G401.6 (cell line): ENCODE data around the gene ALDH7A1.
"Not testable (repeated sequence)": the region's sequence is repeated elsewhere in the genome, so short reads cannot be mapped to it uniquely, and the experiment has no call there.

ENCODE experiments used
- FAIRE-seq: peaks from 2 replicates; lab custom pipeline; 2012; peaks lifted over from hg19 to GRCh38; lab: Jason Lieb, UNC

ALDH7A1 gene

DNA sequence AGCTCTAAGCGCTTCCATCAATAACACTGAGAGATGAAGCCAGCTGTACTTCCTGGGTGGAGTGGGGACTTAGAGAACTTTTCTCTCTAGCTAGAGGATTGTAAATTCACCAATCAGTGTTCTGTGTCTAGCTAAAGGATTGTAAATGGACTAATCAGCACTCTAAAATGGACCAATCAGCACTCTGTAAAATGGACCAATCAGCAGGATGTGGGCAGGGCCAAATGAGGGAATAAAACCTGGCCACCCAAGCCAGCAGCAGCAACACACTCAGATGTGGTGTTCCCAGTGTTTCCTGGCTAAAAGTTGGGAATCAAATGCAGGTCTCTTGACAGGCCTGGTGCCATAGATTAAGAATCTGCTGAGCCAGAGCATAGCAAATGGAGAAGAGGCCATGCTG is 60.5 kb downstream of the ALDH7A1 start:
- no peak for FAIRE-seq

DNA sequence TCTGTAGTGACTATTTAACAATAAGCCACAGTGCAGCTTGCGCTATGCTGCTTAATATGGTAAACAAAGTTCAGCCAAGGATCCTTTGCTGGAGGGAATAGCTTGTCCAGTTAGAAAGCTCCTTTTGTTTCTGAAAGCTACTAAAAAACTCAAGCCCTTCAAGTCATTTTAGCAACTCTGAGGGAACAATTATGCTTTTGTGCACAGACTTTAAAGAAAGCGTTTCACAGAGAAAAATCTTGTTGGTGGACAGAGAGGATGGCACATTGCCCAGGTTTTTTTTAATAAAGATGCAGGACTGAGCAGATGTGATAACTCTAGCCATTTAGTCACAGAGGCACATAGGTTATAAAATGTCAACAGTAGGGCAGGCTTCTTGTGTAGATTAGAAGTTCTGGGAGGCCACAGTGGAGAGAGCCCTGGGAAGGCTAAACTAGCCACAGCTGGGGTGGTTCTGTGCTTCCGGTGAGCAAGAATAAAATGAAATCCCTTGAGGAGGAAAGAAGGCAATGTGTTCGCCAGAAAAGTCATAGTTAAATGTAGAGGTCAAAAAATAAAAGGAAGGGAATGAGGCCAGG is 63.4 kb downstream of the ALDH7A1 start:
- no peak for FAIRE-seq

DNA sequence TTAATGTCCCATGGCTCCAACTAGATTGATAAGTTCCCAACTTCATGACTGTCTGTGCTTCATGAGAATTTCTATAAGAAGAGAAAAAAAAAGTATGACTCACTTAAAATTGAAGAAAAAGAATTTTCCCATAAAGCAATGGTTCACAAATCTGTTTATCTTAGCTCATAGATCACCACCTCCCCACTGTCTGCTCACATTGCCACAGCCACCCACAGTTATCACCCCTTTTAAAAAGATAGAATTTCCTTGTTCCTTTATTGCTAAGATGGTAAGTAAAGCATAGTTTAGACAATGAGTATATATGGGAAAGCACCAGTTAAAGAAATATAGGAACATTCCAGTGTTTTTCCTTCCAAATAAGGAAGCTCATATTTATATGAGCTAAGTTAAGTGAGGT is 67.1 kb downstream of the ALDH7A1 start:
- no peak for FAIRE-seq

DNA sequence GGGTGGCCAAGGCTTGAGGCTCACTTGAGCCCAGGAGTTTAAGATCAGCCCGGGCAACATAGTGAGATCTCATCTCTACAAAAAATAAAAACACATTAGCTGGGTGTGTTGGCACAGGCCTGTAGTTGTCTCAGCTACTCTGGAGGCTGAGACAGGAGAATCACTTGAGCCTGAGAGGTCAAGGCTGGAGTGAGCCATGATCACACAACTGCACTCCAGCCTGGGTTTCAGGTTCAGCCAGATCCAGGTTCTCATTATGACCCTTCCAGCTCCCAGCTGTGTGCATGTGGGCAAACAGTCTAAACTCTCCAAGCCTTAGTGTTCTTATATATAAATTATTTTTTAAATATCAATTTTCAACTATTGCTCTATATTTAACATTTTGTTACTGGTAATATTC is 67.9 kb downstream of the ALDH7A1 start:
- FAIRE-seq = no peak

DNA sequence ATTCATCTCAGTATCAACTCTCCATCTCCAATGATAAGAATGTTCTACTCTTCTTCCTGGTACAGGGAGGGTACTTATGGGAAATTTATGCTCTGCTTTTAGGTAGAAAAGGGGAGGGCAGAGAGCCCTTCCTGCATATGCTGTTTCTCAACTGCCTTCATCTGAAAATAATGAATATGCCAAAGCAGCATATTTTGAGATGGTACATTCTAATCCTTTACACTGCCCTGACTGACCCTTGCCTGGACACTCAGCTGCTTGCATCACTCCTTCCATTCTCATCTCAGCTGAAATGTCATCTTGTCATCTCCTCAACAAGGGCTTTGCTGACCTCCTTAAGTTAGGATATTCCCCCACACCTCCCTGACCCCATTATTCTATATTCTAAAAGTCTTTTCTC is 68.5 kb downstream of the ALDH7A1 start:
- no peak for FAIRE-seq

DNA sequence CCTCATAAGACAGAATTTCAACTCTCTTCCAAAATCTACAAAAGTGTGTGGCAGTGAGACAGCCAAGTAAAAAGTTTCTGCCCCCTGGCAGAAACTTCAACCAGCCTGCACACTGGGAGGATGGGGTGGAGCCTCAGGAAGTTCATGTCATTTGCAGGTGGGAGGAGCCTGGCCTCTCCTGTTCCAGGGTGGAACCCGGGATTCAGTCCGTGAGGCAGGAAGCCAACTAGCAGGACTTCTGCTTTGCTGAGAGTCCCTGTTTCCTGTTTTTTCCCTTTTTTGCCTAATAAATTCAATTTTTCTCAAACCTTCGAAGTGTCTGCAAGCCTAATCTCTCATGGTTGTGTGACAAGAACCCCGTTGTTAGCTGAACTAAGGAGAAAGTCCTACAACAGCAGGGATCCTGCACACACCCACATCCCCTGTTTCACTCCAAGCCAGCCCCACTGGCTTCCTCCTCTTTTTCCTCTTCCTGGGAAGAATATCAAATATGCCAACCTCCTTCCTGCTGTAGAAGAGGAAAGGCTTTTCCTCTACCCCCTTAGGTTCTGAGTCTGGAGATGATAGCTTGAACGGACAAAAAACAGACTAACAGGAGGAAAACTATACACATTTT is 69.3 kb downstream of the ALDH7A1 start:
- no peak for FAIRE-seq

DNA sequence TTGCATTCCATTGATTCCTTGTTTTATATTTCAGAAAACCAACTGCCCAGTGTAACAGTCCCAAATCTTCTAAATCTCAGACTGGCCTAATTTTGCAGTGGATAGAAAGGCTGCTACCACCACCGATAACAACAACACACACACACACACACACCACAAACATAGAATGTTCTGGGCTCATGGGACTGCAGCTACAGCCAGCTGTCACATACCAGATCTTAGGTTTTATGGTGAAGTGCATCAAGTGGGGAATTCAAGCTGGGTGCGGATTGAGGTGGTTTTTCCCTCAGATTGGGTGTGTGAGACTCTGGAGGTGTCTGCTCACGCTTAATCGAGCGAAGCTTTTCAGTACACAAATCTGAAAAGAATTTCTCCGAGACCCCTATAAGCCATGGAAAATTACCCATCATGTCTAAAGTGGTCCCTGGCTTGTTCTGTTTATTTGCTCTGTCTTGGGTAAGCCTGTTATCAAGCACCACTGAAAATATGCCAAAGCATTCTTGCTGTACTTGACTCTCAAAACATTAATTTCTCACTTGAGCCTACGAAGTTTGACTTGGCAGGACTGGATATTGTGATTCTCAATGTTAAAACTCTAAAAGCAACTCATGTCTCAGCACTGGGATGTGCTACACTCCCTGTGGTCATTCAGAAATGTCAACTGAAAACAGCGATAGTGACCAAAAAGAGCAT is 71.1 kb downstream of the ALDH7A1 start:
- FAIRE-seq = no peak

DNA sequence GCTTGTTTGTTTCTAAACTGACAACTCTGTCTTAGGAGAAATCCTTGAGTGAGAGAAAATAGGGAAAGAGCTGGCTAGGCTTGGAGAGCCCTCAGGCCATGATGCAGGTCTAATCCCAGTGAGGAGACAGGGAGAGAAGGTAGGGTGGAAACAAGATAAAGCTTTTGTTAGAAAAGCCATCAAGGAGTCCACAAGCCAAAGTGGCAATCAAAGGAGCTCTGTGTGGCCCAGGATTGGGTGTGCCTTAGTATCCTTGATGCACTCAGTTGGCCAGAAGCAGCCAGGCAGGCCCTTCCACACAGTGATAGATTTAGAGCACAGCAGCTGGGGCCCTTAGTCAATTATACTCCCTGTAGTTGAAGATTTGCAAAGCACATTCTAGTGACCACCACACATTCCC is 73.9 kb downstream of the ALDH7A1 start:
- no peak for FAIRE-seq

DNA sequence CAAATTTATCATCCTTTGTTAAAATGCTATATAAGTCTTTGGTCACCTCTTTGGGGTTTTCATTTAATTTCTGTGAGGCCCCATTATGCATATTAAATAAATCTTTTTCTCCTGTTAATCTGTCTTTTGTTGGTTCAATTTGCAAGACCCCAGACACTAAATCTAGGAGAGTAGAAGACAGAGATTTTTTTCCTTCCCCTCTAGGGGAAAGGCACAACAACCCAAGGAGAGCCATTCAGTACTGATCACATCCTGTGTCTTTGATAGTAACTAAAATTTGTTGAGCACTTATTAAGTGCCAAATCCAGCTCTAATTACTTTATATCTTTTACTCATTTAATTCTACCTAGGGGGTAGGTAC is 74.4 kb downstream of the ALDH7A1 start:
- FAIRE-seq = no peak

DNA sequence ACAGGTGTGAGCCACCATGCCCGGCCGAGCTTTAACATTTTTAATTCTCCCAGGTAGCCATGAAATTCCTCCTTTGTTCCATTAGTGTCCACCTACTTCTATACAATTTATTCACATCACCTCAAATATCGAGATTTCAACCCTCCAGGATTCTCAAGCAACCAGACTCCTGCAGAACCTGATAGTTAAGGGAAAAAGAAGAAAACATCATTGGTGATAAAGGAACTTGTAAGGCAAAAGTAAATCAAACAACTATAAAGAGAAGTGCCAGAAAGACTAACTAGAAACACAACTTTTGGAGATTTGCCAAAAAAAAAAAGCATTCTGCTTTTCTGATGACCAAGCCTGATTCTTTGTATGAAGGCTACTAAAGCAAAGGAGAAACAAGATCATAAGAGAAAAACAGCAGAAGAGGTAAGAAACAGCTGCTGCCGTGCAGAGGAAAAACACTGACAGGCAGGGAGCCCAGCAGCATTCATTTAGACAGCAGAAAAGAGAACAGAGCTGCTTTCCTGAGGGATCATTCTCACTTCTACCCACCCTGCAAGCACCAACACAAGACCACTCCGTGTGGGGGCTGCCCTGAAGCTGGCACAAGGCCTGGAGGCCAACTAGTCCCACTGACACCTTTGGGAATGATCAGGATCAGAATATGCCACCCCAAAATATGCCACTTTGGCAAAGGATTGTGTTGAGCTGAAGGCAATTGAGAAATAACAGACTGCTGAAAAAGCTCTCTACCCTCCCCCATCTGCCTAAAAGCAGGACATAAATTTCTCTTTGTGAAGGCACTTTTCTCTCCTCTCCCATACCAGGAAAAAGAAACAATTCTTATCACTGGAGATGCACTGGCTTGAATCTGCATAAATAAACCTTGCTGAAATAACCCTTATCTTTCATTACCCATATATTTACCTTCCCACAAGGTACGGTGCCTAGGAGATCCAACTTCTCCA is 75.1 kb downstream of the ALDH7A1 start:
- FAIRE-seq = no peak

DNA sequence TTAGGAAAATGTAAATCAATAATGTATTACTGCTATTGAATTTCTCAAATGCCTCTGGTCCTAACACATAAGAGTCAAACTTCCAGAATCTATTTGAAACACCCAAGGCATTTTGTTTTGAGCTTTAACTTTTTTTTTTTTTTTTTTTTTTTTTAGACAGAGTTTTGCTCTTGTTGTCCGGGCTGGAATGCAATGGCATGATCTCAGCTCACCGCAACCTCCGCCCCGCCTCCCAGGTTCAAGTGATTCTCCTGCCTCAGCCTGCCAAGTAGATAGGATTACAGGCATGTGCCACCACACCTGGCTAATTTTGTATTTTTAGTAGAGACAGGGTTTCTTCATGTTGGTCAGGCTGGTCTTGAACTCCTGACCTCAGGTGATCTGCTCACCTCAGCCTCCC is 75.8 kb downstream of the ALDH7A1 start:
- FAIRE-seq = not testable (repeated sequence)

DNA sequence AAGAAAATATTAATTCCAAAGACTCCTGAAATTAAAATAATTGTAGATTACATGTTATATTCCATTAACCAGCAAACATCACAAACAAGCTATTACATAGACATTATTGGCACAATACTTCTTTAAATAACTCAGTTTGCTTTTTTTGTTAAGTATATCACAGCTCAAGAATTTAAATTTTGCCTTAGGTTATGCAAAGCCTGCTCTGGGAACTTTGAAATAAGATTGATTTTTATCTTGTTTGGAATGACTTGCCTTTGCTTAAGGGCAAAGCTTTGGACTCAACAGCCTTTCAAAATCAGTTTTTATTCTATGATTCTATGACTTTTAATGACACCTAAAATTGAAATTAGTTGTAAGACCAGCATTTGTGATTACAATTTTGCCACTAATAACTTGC is 78.2 kb downstream of the ALDH7A1 start:
- no peak for FAIRE-seq

DNA sequence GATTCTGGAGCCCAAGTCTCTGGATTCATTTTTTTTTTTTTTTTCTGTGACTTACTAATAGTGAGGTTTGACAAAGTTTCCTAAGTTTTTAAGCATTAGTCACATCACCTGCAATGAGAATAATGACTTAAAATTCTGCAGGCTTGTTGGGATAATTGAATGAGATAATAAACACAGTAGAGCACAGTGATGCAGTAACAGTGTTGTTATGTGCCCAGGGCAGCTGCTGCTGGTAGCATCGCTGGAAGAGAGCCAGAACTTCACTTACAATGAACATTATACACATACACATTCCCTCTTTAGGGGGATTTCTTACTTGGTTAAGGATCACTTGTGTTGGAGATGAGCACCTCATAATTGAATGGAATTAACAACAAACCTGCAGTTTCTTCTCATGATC is 78.9 kb downstream of the ALDH7A1 start:
- FAIRE-seq = no peak

DNA sequence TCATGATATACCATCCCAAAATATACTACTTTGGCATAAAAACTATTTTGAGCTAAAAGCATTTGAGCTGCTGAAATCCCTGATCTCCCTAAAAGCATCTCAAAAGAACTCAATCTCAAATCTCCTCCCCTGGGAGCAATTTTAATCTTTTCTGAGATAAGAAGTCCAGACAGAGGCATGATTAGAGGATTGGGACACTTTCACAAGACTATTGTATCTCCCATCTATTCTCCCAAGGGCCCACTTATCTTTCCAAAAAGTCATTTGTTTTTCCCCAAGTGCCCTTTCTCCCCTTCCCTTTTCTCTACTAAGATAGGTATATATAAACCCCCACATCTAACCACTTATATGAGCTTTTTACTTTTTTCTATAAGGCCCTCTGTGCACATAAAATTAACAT is 79.7 kb downstream of the ALDH7A1 start:
- no peak for FAIRE-seq

DNA sequence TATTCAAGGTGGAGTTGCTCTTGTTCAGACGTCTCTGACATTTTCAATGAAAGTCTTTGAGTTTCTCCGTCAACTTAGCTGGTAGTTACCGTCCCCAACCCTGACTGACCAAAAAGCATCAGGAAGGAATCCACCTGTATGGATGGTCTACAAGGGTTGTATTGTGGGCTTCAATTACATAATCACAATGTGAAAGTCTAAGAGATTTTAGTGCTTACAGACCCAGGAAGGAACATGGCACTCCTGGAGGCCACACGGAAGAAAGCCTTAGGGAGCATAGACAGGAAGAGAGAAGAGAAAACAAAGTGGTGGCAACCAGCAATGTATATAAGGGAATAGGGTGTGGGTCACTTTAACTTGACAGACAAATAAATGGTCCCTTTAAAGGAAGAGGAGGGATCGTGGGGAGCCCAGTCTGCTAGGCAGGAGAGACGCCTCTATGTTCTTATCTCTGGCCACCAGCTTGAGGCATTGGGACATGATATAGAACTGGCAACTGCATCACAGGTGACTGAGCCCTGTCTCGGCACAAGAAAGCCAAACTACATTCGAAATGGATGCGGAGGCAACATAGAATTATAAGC is 80.4 kb downstream of the ALDH7A1 start:
- FAIRE-seq = no peak

DNA sequence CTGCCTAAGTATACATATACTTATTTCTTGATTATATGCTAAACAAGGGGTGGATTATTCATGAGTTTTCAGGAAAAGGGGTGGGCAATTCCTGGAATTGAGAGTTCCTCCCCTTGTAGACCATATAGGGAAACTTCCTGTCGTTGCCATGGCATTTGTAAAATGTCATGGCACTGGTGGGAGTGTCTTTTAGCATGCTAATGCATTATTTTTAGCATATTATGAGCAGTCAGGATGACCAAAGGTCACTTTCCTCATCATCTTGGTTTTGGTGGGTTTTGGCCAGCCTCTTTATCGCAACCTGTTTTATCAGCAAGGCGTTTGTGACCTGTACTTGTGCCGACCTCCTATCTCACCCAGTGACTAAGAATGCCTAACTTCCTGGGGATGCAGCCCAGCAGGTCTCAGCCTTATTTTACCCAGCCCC is 80.9 kb downstream of the ALDH7A1 start:
- no peak for FAIRE-seq

DNA sequence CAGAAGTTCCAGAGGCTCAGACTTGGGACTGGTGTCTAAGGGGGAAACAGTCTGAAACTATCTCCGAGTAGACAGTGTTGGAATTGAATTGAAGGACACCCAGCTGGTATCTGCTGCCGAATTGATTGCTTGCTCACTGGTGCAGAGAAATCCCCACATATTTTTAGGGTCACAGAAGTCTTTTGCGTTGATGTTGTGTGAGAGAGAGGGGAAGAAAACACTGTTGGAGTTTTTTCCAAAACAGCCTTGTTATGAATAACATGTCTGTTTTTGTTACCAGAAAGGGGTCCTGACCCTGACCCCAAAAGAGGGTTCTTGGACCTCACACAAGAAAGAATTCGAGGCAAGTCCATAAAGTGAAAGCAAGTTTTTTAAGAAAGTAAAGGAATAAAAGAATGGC is 81.3 kb downstream of the ALDH7A1 start:
- no peak for FAIRE-seq

DNA sequence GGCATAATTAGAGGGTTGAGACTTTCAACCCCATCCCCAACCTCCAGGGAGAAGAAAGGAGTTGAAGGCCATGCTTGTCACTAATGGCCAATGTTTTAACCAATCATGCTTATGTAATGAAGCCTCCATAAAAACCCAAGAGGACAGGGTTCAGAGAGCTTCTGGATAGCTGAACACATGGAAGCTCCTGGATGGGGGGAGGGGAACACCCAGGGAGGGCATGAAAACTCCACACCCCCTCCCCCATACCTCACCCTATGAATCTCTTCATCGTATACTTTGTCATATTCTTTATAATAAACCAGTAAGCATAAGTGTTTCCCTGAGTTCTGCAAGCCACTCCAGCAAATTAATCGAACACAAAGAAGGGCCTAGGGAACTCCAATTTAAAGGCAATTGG is 81.7 kb downstream of the ALDH7A1 start:
- FAIRE-seq = no peak

DNA sequence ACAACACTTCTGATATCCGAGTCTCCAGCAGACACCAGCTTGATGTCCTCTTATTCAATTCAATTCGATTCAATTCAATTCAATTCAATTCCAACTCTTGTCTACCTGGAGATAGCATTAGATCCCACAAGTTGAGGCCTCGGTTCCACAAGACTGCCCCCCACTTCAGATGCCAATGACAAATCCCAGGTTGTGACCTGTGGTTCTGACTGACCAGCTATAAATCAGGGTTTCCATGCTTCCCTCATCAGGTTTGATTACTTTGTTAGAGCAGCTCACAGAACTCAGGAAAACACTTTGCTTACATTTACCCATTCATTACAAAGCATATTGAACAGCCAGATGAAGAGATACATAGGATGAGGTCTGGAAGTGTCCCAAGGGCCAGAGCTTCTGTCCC is 82.6 kb downstream of the ALDH7A1 start:
- no peak for FAIRE-seq

DNA sequence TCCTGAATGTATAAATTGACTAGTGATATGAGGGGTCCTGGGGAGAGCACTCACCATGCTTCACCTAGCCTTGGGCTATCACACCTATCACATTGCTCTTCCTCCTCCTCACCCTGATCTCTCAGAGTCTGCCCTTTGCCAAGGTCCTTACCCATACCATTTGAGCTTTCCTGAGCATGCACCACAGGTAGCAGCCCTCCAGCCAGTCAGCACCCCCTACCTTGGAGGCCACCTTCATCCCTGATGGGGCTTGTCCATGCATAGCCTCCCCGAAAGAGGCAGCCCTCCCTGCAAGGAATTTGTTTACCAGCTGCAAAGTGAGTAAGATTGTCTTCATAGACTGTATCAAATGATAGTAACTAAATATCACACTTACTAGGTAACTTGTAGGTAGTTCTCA is 83.1 kb downstream of the ALDH7A1 start:
- no peak for FAIRE-seq

DNA sequence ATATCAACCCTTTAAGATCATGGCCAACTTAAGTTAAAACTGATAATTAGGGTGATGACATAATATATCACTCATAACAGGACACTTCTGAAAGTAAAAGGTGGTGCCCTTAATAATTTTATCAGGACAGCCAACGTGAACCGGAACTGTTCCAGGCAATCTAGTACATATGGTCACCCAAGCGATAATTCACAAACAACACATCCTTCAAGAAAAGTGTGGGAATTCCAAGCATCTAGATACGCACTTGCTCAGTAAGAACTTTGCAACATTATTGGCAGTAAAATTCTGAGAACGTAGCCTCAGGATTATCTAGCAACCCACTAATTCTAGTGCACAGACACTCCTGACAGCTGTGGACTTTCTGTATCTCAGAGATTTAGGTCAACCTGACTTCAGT is 85.7 kb downstream of the ALDH7A1 start:
- FAIRE-seq = no peak

DNA sequence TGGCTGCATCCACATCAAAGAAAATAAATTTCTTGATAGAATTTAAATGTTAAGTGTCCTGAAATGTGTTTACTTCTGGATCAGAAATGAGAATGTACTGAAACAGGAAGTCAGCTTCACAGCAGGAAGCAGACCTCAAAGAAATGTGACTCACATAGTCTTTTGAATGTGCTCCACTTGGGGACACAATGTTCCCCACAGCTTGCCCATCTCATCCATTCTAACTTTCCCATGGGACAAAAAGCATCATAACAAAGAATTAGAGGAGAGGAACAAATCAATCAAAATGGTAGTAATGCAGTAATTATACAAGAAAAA is 86.1 kb downstream of the ALDH7A1 start:
- FAIRE-seq = no peak
